ENCODE results near the gene YPEL1.

YPEL1 gene

GRCh38 chr22:21666786-21667185 lies 68.8 kb downstream of the YPEL1 start:
- DNase-seq (ENCODE audit: low read depth), result no peak
- TF ChIP-seq CTCF (conservative IDR thresholded peaks at IDR 0.05; ENCODE audit: control insufficient read depth, insufficient read depth, low read depth, low read length), result no peak
- H3K4me3 ChIP-seq (ENCODE audit: control insufficient read depth, low read depth, low read length), result peak overlapping the region; percentile 89

DNA sequence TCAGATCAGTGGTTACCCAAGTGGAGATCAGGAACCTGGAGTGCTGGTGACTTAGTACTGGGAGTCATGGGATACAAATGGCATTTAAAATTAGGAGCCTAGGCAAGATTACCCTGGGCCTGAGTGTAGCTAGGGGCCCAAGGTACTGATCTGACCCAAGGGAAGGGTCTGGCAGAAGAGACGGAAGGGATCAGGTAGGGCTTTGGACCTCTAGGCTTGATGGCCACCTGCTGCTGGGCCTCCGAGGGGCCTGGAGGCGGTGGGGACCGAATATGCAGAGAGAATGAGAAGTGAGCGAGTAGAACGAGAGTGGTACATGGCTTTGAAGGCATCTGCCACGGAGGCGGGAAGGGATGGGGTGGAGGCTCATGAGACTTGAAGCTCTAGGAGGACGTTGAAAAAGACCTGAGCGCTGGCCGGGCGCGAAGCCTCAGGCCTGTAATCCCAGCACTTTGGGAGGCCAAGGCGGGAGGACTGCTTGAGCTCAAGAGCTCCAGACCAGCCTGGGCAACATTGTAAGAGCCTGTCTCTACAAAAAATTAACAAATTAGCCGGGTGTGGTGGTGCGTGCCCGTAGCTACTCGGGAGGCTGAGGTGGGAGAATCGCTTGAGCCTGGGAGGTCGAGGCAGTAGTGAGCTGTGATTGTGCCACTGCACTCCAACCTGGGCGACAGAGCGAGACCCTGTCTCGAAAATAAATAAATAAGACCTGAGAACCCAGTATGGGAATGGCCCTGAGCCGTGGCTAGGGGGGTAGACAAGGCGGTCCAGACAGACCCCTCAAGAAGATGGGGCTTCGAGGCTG lies 70.3 kb downstream of the YPEL1 start:
- DNase-seq (ENCODE audit: low read depth), result no peak
- no peak for TF ChIP-seq CTCF (conservative IDR thresholded peaks at IDR 0.05; ENCODE audit: control insufficient read depth, insufficient read depth, low read depth, low read length)
- H3K4me3 ChIP-seq (ENCODE audit: control insufficient read depth, low read depth, low read length), result peak overlapping the region; percentile 89

DNA sequence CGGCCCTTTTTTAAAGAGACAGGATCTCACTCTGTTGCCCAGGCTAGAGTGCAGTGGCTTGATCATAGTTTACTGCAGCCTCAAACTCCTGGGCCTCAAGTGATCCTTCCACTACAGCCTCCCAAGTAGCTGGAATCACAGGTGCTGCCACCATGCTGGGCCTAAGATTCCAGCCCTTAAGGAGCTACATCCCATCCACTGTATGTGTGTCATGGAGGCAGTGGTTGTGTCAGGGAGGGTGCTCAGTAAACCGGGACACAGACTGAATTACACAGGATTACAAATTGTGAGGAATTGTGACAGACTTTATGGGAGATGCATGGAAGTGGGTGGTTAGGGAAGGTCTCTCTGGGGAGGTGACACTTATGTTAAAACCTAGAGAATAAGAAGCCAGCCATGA lies 71.9 kb downstream of the YPEL1 start:
- DNase-seq (ENCODE audit: low read depth), result no peak
- no peak for TF ChIP-seq CTCF (conservative IDR thresholded peaks at IDR 0.05; ENCODE audit: control insufficient read depth, insufficient read depth, low read depth, low read length)
- no peak overlapping the region for H3K4me3 ChIP-seq (ENCODE audit: control insufficient read depth, low read depth, low read length)

- no peak overlapping the region for H3K4me3 ChIP-seq (ENCODE audit: control insufficient read depth, low read depth, low read length)
- no peak for DNase-seq (ENCODE audit: low read depth)
- no peak for TF ChIP-seq CTCF (conservative IDR thresholded peaks at IDR 0.05; ENCODE audit: control insufficient read depth, insufficient read depth, low read depth, low read length)
These were observed 73.6 kb downstream of the YPEL1 start for GRCh38 chr22:21661991-21662390.

GRCh38 chr22:21660904-21661303 lies 74.7 kb downstream of the YPEL1 start:
- no peak overlapping the region for H3K4me3 ChIP-seq (ENCODE audit: control insufficient read depth, low read depth, low read length)

DNA sequence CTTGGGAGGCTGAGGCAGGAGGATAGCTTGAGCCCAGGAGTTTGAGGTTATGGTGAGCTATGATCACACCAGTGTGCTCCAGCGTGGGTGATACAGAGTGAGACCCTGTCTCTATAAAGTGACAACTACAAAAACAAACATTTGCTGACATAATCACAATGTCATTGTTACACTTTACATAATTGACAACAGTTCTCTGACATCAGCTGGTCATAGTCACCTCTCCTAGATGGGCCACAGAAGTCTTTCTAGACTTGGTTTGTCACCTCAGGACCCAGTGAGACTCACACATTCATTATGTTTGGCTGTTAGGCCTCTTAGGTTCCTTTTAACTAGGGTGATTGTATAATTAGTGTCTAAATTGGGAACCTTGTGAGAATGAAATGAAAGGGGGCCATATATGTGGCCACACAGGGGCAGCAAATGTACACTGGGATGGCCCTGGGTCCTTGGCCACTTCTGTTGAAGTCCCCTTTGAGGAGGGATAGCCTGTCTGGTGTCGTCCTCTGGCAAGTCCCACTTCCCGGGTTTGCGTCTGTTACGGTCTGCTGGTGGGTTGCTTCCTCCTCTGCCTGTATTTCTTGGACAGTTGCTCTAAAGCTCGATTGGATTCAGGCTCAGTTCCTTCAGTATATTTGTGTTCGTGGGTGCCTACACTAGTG lies 75.6 kb downstream of the YPEL1 start:
- H3K4me3 ChIP-seq (ENCODE audit: control insufficient read depth, low read depth, low read length), result no peak overlapping the region
- no peak for DNase-seq (ENCODE audit: low read depth)
- no peak for TF ChIP-seq CTCF (conservative IDR thresholded peaks at IDR 0.05; ENCODE audit: control insufficient read depth, insufficient read depth, low read depth, low read length)

More at GRCh38 chr22:21660904-21661303, 74.7 kb downstream of the YPEL1 start:
- TF ChIP-seq CTCF (conservative IDR thresholded peaks at IDR 0.05; ENCODE audit: control insufficient read depth, insufficient read depth, low read depth, low read length), result no peak
- DNase-seq (ENCODE audit: low read depth), result no peak

Measured in fibroblast of mammary gland (primary cell).